BE2C (cell line): Measurements from ENCODE around the gene ASMTL.
"Not testable (repeated sequence)": the region's sequence is repeated elsewhere in the genome, so short reads cannot be mapped to it uniquely, and the experiment has no call there.

Source experiments
- DNase-seq: peaks from one replicate; pipeline ENCODE4 v3.0.0-alpha.2; 2020
- H3K27me3 ChIP-seq: fragments of 250-450 bp; sonication (Bioruptor Pico); 2 replicates; pipeline ENCODE4 v1.5.1; 2020; ENCODE audit warnings: mild to moderate bottlenecking
- H3K36me3 ChIP-seq: fragments of 250-450 bp; sonication (Bioruptor Pico); 2 replicates; pipeline ENCODE4 v1.5.1; 2020; ENCODE audit warnings: mild to moderate bottlenecking
- H3K4me1 ChIP-seq: fragments of 250-450 bp; sonication (Bioruptor Pico); 2 replicates; pipeline ENCODE4 v1.5.1; 2020
- H3K4me3 ChIP-seq: 2 replicates; pipeline ENCODE4 v1.5.1; 2011; ENCODE audit warnings: low read depth, low read length
- H3K9me3 ChIP-seq: fragments of 250-450 bp; sonication (Bioruptor Pico); 2 replicates; pipeline ENCODE4 v1.5.1; 2020
- CTCF ChIP-seq: IDR thresholded peaks from 2 replicates; pipeline ENCODE4 v1.5.1; 2012; ENCODE audit warnings: mild to moderate bottlenecking, low read depth, low read length

The ASMTL gene

GRCh38 chrX:1450361-1451161 lies 2.1 kb downstream of the ASMTL start:
- no peak for TF ChIP-seq CTCF
- Histone ChIP-seq H3K27me3 (no peaks in the 10 kb centered on the region), H3K36me3 (no peaks in the 10 kb centered on the region), H3K4me1 (no peaks in the 10 kb centered on the region), H3K4me3 (no peak overlapping the region), H3K9me3 (no peaks in the 10 kb centered on the region)
- DNase-seq: no peak

- no peaks in the 10 kb centered on the region for H3K9me3 ChIP-seq
Measured at GRCh38 chrX:1449823-1450149, 2.9 kb downstream of the ASMTL start.

GRCh38 chrX:1449036-1449822 lies 3.5 kb downstream of the ASMTL start:
- H3K4me1 ChIP-seq: no peaks in the 10 kb centered on the region
- no peak for TF ChIP-seq CTCF
- H3K27me3 ChIP-seq: no peaks in the 10 kb centered on the region
- H3K9me3 ChIP-seq: no peaks in the 10 kb centered on the region
- DNase-seq: no peak
- H3K4me3 ChIP-seq: no peak overlapping the region
- H3K36me3 ChIP-seq: no peaks in the 10 kb centered on the region

More at GRCh38 chrX:1449823-1450149, 2.9 kb downstream of the ASMTL start:
- TF ChIP-seq CTCF: no peak
- DNase-seq: no peak
- no peaks in the 10 kb centered on the region for H3K36me3 ChIP-seq
- H3K27me3 ChIP-seq: no peaks in the 10 kb centered on the region
- no peaks in the 10 kb centered on the region for H3K4me1 ChIP-seq
- no peak overlapping the region for H3K4me3 ChIP-seq

- not testable (repeated sequence) for DNase-seq, H3K27me3 ChIP-seq, H3K9me3 ChIP-seq, H3K36me3 ChIP-seq, H3K4me1 ChIP-seq, H3K4me3 ChIP-seq
Measured at GRCh38 chrX:1448573-1449001, 4.1 kb downstream of the ASMTL start.

GRCh38 chrX:1447969-1448572 lies 4.6 kb downstream of the ASMTL start:
- not testable (repeated sequence) for H3K9me3 ChIP-seq, DNase-seq, H3K4me3 ChIP-seq, H3K27me3 ChIP-seq, H3K36me3 ChIP-seq, H3K4me1 ChIP-seq

- H3K4me3 ChIP-seq, H3K36me3 ChIP-seq, H3K27me3 ChIP-seq, H3K9me3 ChIP-seq, DNase-seq, H3K4me1 ChIP-seq: not testable (repeated sequence)
Measured at GRCh38 chrX:1446984-1447968, 5.4 kb downstream of the ASMTL start.
